Measurements from ENCODE around the gene DYNC1I1.

DNA sequence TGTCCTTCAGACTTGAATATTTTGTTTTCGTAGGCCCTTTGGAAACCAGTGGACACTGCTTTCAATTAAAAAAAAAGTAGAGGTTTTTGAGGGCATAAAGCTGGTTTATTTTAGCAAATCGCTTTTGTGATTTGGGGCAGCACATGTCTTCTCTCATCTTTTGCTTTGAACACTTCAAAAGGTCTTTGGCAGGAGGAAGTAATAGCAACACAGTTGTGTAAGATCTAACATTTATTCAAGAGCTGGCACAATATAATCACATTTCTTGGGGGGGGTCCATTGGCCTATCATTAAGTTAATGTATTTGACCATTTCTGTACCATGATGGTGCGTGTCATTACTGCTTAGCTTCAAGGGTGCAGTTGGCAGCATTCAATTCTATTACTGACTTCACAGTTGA lies 42.4 kb downstream of the DYNC1I1 start:
- TF ChIP-seq, protein P1, sequence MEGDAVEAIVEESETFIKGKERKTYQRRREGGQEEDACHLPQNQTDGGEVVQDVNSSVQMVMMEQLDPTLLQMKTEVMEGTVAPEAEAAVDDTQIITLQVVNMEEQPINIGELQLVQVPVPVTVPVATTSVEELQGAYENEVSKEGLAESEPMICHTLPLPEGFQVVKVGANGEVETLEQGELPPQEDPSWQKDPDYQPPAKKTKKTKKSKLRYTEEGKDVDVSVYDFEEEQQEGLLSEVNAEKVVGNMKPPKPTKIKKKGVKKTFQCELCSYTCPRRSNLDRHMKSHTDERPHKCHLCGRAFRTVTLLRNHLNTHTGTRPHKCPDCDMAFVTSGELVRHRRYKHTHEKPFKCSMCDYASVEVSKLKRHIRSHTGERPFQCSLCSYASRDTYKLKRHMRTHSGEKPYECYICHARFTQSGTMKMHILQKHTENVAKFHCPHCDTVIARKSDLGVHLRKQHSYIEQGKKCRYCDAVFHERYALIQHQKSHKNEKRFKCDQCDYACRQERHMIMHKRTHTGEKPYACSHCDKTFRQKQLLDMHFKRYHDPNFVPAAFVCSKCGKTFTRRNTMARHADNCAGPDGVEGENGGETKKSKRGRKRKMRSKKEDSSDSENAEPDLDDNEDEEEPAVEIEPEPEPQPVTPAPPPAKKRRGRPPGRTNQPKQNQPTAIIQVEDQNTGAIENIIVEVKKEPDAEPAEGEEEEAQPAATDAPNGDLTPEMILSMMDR (conservative IDR thresholded peaks at IDR 0.05; ENCODE audit: low read length) = no peak
- TF ChIP-seq EZH2phosphoT487 (IDR thresholded peaks at IDR 0.05; ENCODE audit: borderline replicate concordance) = no peak

Data from Loucy (cell line).